HEK293 (cell line): ENCODE measurements around the gene ADCY4.

Source experiments
- CTCF ChIA-PET: fragments of 350-600 bp; formaldehyde crosslinking; extraction: SDS; loops from one replicate; lab custom pipeline; 2021; ENCODE audit warnings: antibody characterized with exemption; lab: Yijun Ruan, JAX
- POLR2A ChIA-PET: fragments of 300-600 bp; formaldehyde crosslinking; extraction: SDS; loops from one replicate; lab custom pipeline; 2020; ENCODE audit warnings: antibody characterized with exemption, inconsistent platforms; lab: Yijun Ruan, JAX
- H3K27ac ChIP-seq: fragments of 200-500 bp; sonication (Bioruptor generic); 2 replicates; pipeline ENCODE4 v1.5.1; 2014; ENCODE audit warnings: low read depth, low read length, control low read depth, inconsistent platforms; ENCODE audit errors: extremely low read depth
- H3K36me3 ChIP-seq, 2 experiments: fragments of 200-500 bp in 1 of 2; sonication (Bioruptor generic) in 1 of 2; 1 replicate in 1 of 2; 2 replicates in 1 of 2; pipeline ENCODE4 v1.5.1; 2014 to 2017; ENCODE audit warnings: inconsistent platforms in 2 of 2, low read length in 2 of 2; ENCODE audit not compliant: control insufficient read depth in 2 of 2, insufficient read depth in 1 of 2
- H3K4me1 ChIP-seq: fragments of 200-500 bp; sonication (Bioruptor generic); 2 replicates; pipeline ENCODE4 v1.5.1; 2014; ENCODE audit warnings: mild to moderate bottlenecking, low read length, inconsistent platforms; ENCODE audit not compliant: control insufficient read depth, insufficient read depth
- H3K4me3 ChIP-seq: 2 replicates; pipeline ENCODE4 v1.5.1; 2011; ENCODE audit warnings: low read depth, mild to moderate bottlenecking, control low read depth, low read length, moderate library complexity
- H3K9me3 ChIP-seq: fragments of 200-500 bp; sonication (Bioruptor generic); 2 replicates; pipeline ENCODE4 v1.5.1; 2014; ENCODE audit warnings: low read depth, low read length, inconsistent platforms; ENCODE audit not compliant: control insufficient read depth, insufficient read depth
- GLIS2 ChIP-seq: fragments of 450-650 bp; formaldehyde crosslinking; IDR thresholded peaks from 2 replicates; pipeline ENCODE4 v1.5.1; 2016; ENCODE audit warnings: missing biosample characterization, missing genetic modification characterization
- HOXA7 ChIP-seq: sonication (generic); formaldehyde crosslinking; IDR thresholded peaks from 2 replicates; pipeline ENCODE4 v1.8.1; 2022; ENCODE audit warnings: missing genetic modification reagents, borderline replicate concordance
- INSM2 ChIP-seq: fragments of 450-650 bp; formaldehyde crosslinking; IDR thresholded peaks from 2 replicates; pipeline ENCODE4 v1.5.1; 2016; ENCODE audit warnings: missing biosample characterization, missing genetic modification characterization
- MEIS1 ChIP-seq: sonication (generic); formaldehyde crosslinking; IDR thresholded peaks from 2 replicates; pipeline ENCODE4 v1.8.1; 2022; ENCODE audit warnings: missing genetic modification reagents, mild to moderate bottlenecking, borderline replicate concordance
- OVOL3 ChIP-seq: fragments of 450-650 bp; formaldehyde crosslinking; IDR thresholded peaks from 2 replicates; pipeline ENCODE4 v1.5.1; 2016; ENCODE audit warnings: missing biosample characterization, missing genetic modification characterization
- SETDB1 ChIP-seq: IDR thresholded peaks from one replicate; pipeline ENCODE4 v1.6.1; 2017; ENCODE audit warnings: mild to moderate bottlenecking, low read length, moderate library complexity, mixed read lengths; ENCODE audit not compliant: insufficient read length
- ZNF10 ChIP-seq: fragments of 450-650 bp; formaldehyde crosslinking; IDR thresholded peaks from 2 replicates; pipeline ENCODE4 v1.5.1; 2017; ENCODE audit warnings: missing biosample characterization, missing genetic modification characterization
- ZNF155 ChIP-seq: fragments of 450-650 bp; formaldehyde crosslinking; IDR thresholded peaks from 2 replicates; pipeline ENCODE4 v1.5.1; 2016; ENCODE audit warnings: missing biosample characterization, missing genetic modification characterization
- ZNF23 ChIP-seq: fragments of 450-650 bp; formaldehyde crosslinking; IDR thresholded peaks from 2 replicates; pipeline ENCODE4 v1.5.1; 2016; ENCODE audit warnings: missing biosample characterization, missing genetic modification characterization, borderline replicate concordance
- ZNF366 ChIP-seq: fragments of 450-650 bp; formaldehyde crosslinking; conservative IDR thresholded peaks from 2 replicates; pipeline ENCODE4 v1.5.1; 2016; ENCODE audit warnings: missing biosample characterization, missing genetic modification characterization
- ZNF473 ChIP-seq: fragments of 450-650 bp; formaldehyde crosslinking; IDR thresholded peaks from 2 replicates; pipeline ENCODE4 v1.5.1; 2017; ENCODE audit warnings: missing biosample characterization, missing genetic modification characterization
- ZNF518A ChIP-seq: fragments of 450-650 bp; formaldehyde crosslinking; conservative IDR thresholded peaks from 2 replicates; pipeline ENCODE4 v1.5.1; 2016; ENCODE audit warnings: low read depth, missing biosample characterization, missing genetic modification characterization
- ZNF558 ChIP-seq: fragments of 450-650 bp; formaldehyde crosslinking; IDR thresholded peaks from 2 replicates; pipeline ENCODE4 v1.5.1; 2016; ENCODE audit warnings: missing biosample characterization, missing genetic modification characterization
- ZNF701 ChIP-seq: fragments of 450-650 bp; formaldehyde crosslinking; IDR thresholded peaks from 2 replicates; pipeline ENCODE4 v1.5.1; 2016; ENCODE audit warnings: missing biosample characterization, missing genetic modification characterization
- ZNF830 ChIP-seq: fragments of 450-650 bp; IDR thresholded peaks from 2 replicates; pipeline ENCODE4 v1.5.0; 2018; ENCODE audit warnings: missing biosample characterization, missing genetic modification characterization, low read depth, mild to moderate bottlenecking, moderate library complexity
- TF ChIP-seq, protein P1 (sequence below): fragments of 450-650 bp; formaldehyde crosslinking; IDR thresholded peaks from 2 replicates; pipeline ENCODE4 v1.5.1; 2016; ENCODE audit warnings: missing biosample characterization, missing genetic modification characterization
- TF ChIP-seq, protein P2 (sequence below): fragments of 450-650 bp; formaldehyde crosslinking; IDR thresholded peaks from 2 replicates; pipeline ENCODE4 v1.5.1; 2016; ENCODE audit warnings: missing biosample characterization, missing genetic modification characterization, borderline replicate concordance
- TF ChIP-seq, protein P3 (sequence below): fragments of 450-650 bp; formaldehyde crosslinking; IDR thresholded peaks from 2 replicates; pipeline ENCODE4 v1.5.1; 2017; ENCODE audit warnings: missing biosample characterization, missing genetic modification characterization
- TF ChIP-seq, protein P4 (sequence below): fragments of 450-650 bp; formaldehyde crosslinking; IDR thresholded peaks from 2 replicates; pipeline ENCODE4 v1.5.1; 2017; ENCODE audit warnings: missing biosample characterization, missing genetic modification characterization

ADCY4 gene

DNA sequence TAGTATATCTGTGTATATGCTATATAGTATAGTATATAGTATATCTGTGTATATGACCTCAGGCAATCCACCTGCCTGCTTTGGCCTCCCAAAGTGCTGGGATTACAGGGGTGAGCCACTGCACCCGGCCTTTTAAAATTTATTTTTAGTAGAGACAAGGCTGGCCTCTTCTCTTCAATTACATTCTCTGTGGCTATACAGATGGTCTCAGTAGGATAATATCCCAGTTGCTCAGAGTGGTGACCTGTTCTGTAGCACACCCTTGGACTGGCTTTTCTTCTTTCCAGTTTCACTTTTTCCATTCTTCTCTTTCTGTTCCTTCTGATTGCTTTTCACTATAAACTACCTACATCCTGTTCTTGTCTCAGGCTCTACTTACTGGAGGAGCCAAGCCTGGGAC is 30.0 kb upstream of the ADCY4 start:
- no peak overlapping the region for H3K4me3 ChIP-seq
- ChIA-PET CTCF (interaction anchor here (0.6 to 2.3 kb wide), 26 partner anchors 7 to 123 kb away, joined by 3 to 96 read pairs (median 6); partner anchors contain the start of genes CBLN3, KHNYN, RIPK3 and SDR39U1), POLR2A (interaction anchor here (2.3 kb wide), 1 partner anchor 66 kb away, joined by 45 read pairs; the partner anchor contains the start of genes CBLN3 and KHNYN)
- peaks cover 12% of the 10 kb centered on the region for H3K4me1 ChIP-seq
- peaks cover 0 to under 1% of the 10 kb centered on the region in 2 experiments; a peak in 1 of 3 replicates for H3K36me3 ChIP-seq
- H3K9me3 ChIP-seq: no peaks in the 10 kb centered on the region
- no peak overlapping the region for H3K27ac ChIP-seq
- TF ChIP-seq SETDB1 (no peak), ZNF830 (tag by site-specific recombination) (no peak), ZNF701 (tag by site-specific recombination) (no peak), OVOL3 (no peak), ZNF23 (no peak), GLIS2 (tag by site-specific recombination) (no peak), HOXA7 (CRISPR knock-in tag) (no peak), ZNF10 (no peak), ZNF558 (tag by site-specific recombination) (no peak), ZNF473 (tag by site-specific recombination) (no peak)
- TF ChIP-seq, protein P1, sequence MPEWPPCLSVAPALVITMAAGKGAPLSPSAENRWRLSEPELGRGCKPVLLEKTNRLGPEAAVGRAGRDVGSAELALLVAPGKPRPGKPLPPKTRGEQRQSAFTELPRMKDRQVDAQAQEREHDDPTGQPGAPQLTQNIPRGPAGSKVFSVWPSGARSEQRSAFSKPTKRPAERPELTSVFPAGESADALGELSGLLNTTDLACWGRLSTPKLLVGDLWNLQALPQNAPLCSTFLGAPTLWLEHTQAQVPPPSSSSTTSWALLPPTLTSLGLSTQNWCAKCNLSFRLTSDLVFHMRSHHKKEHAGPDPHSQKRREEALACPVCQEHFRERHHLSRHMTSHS (tag by site-specific recombination): no peak
- TF ChIP-seq, protein P2, sequence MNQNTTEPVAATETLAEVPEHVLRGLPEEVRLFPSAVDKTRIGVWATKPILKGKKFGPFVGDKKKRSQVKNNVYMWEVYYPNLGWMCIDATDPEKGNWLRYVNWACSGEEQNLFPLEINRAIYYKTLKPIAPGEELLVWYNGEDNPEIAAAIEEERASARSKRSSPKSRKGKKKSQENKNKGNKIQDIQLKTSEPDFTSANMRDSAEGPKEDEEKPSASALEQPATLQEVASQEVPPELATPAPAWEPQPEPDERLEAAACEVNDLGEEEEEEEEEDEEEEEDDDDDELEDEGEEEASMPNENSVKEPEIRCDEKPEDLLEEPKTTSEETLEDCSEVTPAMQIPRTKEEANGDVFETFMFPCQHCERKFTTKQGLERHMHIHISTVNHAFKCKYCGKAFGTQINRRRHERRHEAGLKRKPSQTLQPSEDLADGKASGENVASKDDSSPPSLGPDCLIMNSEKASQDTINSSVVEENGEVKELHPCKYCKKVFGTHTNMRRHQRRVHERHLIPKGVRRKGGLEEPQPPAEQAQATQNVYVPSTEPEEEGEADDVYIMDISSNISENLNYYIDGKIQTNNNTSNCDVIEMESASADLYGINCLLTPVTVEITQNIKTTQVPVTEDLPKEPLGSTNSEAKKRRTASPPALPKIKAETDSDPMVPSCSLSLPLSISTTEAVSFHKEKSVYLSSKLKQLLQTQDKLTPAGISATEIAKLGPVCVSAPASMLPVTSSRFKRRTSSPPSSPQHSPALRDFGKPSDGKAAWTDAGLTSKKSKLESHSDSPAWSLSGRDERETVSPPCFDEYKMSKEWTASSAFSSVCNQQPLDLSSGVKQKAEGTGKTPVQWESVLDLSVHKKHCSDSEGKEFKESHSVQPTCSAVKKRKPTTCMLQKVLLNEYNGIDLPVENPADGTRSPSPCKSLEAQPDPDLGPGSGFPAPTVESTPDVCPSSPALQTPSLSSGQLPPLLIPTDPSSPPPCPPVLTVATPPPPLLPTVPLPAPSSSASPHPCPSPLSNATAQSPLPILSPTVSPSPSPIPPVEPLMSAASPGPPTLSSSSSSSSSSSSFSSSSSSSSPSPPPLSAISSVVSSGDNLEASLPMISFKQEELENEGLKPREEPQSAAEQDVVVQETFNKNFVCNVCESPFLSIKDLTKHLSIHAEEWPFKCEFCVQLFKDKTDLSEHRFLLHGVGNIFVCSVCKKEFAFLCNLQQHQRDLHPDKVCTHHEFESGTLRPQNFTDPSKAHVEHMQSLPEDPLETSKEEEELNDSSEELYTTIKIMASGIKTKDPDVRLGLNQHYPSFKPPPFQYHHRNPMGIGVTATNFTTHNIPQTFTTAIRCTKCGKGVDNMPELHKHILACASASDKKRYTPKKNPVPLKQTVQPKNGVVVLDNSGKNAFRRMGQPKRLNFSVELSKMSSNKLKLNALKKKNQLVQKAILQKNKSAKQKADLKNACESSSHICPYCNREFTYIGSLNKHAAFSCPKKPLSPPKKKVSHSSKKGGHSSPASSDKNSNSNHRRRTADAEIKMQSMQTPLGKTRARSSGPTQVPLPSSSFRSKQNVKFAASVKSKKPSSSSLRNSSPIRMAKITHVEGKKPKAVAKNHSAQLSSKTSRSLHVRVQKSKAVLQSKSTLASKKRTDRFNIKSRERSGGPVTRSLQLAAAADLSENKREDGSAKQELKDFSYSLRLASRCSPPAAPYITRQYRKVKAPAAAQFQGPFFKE: no peak

DNA sequence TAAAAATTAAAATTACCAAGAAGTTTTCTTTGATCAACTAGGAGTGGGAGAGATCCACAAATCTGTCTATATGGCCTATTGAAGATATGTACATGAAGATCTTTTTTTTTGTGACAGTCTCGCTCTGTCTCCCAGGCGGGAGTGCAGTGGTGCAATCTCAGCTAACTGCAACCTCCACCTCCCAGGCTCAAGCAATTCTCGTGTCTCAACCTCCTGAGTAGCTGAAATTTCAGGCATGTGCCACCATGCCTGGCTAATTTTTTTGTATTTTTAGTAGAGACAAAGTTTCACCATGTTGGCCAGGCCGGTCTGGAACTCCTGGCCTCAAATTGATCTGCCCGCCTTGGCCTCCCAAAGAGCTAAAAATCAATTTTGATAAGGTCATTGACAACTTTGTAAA is 28.5 kb upstream of the ADCY4 start:
- no peaks in the 10 kb centered on the region for H3K9me3 ChIP-seq
- peaks cover 12% of the 10 kb centered on the region for H3K4me1 ChIP-seq
- ChIA-PET POLR2A (no interaction called here), CTCF (interaction anchor here (0.7 to 3.4 kb wide), 4 partner anchors 26 to 354 kb away, joined by 3 to 41 read pairs (median 14); partner anchors contain the start of genes CBLN3 and KHNYN)
- no peaks in the 10 kb centered on the region for H3K36me3 ChIP-seq
- no peak overlapping the region for H3K27ac ChIP-seq
- H3K4me3 ChIP-seq: no peak overlapping the region
- TF ChIP-seq, protein P3, sequence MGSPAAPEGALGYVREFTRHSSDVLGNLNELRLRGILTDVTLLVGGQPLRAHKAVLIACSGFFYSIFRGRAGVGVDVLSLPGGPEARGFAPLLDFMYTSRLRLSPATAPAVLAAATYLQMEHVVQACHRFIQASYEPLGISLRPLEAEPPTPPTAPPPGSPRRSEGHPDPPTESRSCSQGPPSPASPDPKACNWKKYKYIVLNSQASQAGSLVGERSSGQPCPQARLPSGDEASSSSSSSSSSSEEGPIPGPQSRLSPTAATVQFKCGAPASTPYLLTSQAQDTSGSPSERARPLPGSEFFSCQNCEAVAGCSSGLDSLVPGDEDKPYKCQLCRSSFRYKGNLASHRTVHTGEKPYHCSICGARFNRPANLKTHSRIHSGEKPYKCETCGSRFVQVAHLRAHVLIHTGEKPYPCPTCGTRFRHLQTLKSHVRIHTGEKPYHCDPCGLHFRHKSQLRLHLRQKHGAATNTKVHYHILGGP (tag by site-specific recombination): no peak
- TF ChIP-seq INSM2 (no peak), ZNF366 (no peak), ZNF155 (no peak), ZNF518A (tag by site-specific recombination) (no peak), MEIS1 (no peak)
- TF ChIP-seq, protein P4, sequence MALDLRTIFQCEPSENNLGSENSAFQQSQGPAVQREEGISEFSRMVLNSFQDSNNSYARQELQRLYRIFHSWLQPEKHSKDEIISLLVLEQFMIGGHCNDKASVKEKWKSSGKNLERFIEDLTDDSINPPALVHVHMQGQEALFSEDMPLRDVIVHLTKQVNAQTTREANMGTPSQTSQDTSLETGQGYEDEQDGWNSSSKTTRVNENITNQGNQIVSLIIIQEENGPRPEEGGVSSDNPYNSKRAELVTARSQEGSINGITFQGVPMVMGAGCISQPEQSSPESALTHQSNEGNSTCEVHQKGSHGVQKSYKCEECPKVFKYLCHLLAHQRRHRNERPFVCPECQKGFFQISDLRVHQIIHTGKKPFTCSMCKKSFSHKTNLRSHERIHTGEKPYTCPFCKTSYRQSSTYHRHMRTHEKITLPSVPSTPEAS (tag by site-specific recombination): no peak
